Measurements from ENCODE around the gene KRT84. TPM values are rescaled to one million over a fixed set of nuclear protein-coding genes. Genes with fewer than 3 reads are reported as not detected.

KRT84 gene
- total and polyA plus RNA-seq, 9 of the 15 experiments (the other 6 are each of a cell fraction or from before 2014, with no cell fraction given) = not detected

DNA sequence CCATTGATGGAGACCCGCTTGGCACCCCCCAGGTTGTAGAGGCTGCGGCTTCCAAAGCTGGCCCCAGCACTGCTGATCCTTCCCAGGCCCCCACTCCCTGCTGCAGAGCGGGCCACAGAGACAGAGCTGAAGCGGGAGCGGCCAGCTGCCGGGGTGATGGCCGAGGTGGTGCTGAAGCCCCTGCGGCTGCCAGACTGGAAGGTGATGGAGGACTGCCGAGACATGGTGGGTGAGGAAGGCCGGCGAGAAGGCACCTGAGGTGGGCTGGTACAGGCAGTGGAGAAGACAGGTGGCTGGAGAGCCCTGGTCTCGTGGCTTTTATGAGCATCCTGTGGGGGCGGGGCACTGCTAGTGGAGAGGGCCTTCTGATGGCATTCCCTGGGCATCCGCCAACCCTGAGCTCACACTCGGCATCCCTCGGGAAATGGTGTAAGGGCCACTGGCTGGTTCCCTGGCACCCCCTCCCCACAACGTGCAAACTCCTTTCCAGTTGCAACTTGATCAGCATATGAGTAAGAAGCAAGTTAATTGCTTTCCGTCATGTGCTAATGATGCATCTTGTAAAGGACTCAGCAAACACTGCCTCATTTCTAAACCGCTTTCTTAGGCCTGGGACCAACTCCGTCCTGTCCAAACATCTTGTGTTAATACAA is 48.8 kb upstream of the KRT84 start, which contains the start of gene KRT75 (continued):
- TF ChIP-seq, protein P1, sequence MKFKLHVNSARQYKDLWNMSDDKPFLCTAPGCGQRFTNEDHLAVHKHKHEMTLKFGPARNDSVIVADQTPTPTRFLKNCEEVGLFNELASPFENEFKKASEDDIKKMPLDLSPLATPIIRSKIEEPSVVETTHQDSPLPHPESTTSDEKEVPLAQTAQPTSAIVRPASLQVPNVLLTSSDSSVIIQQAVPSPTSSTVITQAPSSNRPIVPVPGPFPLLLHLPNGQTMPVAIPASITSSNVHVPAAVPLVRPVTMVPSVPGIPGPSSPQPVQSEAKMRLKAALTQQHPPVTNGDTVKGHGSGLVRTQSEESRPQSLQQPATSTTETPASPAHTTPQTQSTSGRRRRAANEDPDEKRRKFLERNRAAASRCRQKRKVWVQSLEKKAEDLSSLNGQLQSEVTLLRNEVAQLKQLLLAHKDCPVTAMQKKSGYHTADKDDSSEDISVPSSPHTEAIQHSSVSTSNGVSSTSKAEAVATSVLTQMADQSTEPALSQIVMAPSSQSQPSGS (CRISPR knock-in tag; IDR thresholded peaks at IDR 0.05) = no peak
- TF ChIP-seq ZNF408 (CRISPR knock-in tag; IDR thresholded peaks at IDR 0.05; ENCODE audit: low read depth) (no peak), RBM25 (IDR thresholded peaks at IDR 0.05; ENCODE audit: low read depth, low read length, severe bottlenecking) (no peak), RB1 (IDR thresholded peaks at IDR 0.05; ENCODE audit: low read depth) (no peak), ZNF354B (CRISPR knock-in tag; IDR thresholded peaks at IDR 0.05) (no peak), ZNF76 (CRISPR knock-in tag; IDR thresholded peaks at IDR 0.05; ENCODE audit: borderline replicate concordance) (no peak), GTF2B (IDR thresholded peaks at IDR 0.05; ENCODE audit: extremely low read depth, insufficient read length) (no peak), ZNF316 (IDR thresholded peaks at IDR 0.05) (no peak)
- TF ChIP-seq, protein P2, sequence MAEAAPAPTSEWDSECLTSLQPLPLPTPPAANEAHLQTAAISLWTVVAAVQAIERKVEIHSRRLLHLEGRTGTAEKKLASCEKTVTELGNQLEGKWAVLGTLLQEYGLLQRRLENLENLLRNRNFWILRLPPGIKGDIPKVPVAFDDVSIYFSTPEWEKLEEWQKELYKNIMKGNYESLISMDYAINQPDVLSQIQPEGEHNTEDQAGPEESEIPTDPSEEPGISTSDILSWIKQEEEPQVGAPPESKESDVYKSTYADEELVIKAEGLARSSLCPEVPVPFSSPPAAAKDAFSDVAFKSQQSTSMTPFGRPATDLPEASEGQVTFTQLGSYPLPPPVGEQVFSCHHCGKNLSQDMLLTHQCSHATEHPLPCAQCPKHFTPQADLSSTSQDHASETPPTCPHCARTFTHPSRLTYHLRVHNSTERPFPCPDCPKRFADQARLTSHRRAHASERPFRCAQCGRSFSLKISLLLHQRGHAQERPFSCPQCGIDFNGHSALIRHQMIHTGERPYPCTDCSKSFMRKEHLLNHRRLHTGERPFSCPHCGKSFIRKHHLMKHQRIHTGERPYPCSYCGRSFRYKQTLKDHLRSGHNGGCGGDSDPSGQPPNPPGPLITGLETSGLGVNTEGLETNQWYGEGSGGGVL (CRISPR knock-in tag; IDR thresholded peaks at IDR 0.05) = no peak
